ENCODE data around the gene SNAI3. TPM values are rescaled to one million over a fixed set of nuclear protein-coding genes. Genes with fewer than 3 reads are reported as not detected.

SNAI3 gene
- total RNA-seq, 1 donor from 2014 or later: not detected

- FAIRE-seq (no peak), DNase-seq (ENCODE audit: low read depth) (no peak)
- TF ChIP-seq CTCF (IDR thresholded peaks at IDR 0.05; ENCODE audit: insufficient read depth, low read length, severe bottlenecking): no peak
- Histone ChIP-seq H3K36me3 (ENCODE audit: control insufficient read depth, insufficient read depth, low read length) (no peaks in the 10 kb centered on the region), H3K27me3 (ENCODE audit: control insufficient read depth, insufficient read depth, low read length) (no peaks in the 10 kb centered on the region), H3K4me3 (ENCODE audit: low read depth, low read length) (no peak overlapping the region)
These were observed 18.8 kb downstream of the SNAI3 start for GRCh38 chr16:88667461-88667860.

DNA sequence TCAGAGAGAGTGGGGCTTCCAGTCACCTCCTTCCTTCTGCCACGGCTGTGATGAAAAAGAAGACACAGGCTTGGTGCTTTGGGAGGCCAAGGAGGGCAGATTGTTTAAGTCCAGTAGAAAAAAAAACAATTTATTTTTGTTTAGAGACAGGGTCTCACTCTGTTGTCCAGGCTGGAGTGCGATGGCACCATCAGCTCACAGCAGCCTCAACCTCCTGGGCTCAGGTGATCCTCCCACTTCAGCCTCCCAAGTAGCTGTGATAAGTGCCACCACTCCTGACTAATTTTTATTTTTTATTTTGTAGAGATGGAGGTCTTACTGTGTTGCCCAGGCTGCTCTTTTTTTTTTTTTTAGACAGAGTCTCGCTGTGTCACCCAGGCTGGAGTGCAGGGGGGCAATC lies 20.7 kb downstream of the SNAI3 start:
- Histone ChIP-seq H3K27me3 (ENCODE audit: control insufficient read depth, insufficient read depth, low read length) (no peaks in the 10 kb centered on the region), H3K36me3 (ENCODE audit: control insufficient read depth, insufficient read depth, low read length) (no peaks in the 10 kb centered on the region), H3K4me3 (ENCODE audit: low read depth, low read length) (no peak overlapping the region)
- DNase-seq (ENCODE audit: low read depth) (no peak), FAIRE-seq (no peak)
- no peak for TF ChIP-seq CTCF (IDR thresholded peaks at IDR 0.05; ENCODE audit: insufficient read depth, low read length, severe bottlenecking)

DNA sequence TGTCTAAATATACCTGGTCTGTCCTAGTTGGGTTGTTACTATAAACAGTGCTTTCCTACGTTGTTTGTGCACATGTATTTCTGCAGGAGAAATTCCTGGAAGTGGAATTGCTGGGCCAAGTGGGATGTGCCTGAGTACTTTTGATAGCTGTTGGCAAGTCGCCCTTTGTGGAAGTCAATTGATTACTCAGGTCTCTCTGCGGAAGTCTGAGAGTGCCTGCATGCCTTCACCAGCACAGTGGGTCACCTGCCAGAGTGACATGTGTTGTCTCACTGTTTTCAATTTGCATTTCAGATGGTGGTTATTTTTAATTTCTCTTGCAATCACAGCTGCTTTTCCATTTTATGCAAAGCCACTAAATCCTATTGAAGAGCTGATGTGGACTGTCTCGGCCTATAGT lies 21.2 kb downstream of the SNAI3 start:
- Histone ChIP-seq H3K27me3 (ENCODE audit: control insufficient read depth, insufficient read depth, low read length) (no peaks in the 10 kb centered on the region), H3K4me3 (ENCODE audit: low read depth, low read length) (no peak overlapping the region), H3K36me3 (ENCODE audit: control insufficient read depth, insufficient read depth, low read length) (no peaks in the 10 kb centered on the region)
- FAIRE-seq: no peak
- DNase-seq (ENCODE audit: low read depth): no peak
- no peak for TF ChIP-seq CTCF (IDR thresholded peaks at IDR 0.05; ENCODE audit: insufficient read depth, low read length, severe bottlenecking)

DNA sequence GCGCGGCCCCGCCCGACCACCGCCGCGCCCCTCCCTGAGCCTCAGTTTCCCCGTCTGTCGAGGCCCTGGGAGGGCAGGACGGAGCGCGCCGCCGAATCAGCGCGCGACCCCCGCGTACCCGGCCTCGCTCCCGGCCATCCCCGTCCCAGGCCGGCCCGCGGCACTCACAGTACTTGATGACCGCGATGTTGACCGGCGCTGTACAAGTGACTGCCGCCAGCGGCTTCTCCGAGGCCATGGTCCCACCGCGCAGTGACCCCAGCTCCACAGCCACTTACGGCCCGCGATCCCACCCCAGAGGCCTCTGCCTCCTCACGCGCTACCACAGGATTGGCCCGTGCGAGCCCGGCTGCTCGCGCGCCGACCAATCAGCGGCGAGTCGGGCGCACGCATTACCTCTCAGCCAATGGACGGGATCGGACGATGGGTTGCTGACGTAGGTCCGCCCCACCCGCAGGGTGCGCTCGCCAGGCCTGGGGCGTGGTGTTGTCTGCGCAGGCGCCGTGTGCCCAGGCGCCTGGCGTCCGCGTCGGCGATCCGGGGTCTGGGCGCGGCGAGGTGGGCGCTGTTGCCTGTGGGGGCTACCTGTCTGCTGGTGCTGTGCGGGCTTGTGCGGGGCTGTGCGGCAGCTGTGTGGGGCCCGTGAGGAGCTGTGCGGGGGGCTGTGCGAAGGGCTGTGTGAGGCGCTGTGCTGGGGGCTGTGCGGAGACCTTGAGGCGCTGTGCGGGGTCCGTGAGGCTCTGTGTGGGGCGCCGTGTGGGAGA lies 23.3 kb downstream of the SNAI3 start, which contains the start of gene MVD:
MVD (minus strand) TSS at position 249 of the 764 bp plus-strand sequence; CDS start at position 238, 11 bp downstream.
- TF ChIP-seq CTCF (IDR thresholded peaks at IDR 0.05; ENCODE audit: insufficient read depth, low read length, severe bottlenecking): no peak
- Histone ChIP-seq H3K4me3 (ENCODE audit: low read depth, low read length) (peak within 1 kb of the TSS; percentile 98), H3K27me3 (ENCODE audit: control insufficient read depth, insufficient read depth, low read length) (no peaks in the 10 kb centered on the region), H3K36me3 (ENCODE audit: control insufficient read depth, insufficient read depth, low read length) (no peaks in the 10 kb centered on the region)
- FAIRE-seq (no peak), DNase-seq (ENCODE audit: low read depth) (peak; percentile 92)

GRCh38 chr16:88662222-88662842 lies 24.0 kb downstream of the SNAI3 start:
- Histone ChIP-seq H3K27me3 (ENCODE audit: control insufficient read depth, insufficient read depth, low read length) (no peaks in the 10 kb centered on the region), H3K4me3 (ENCODE audit: low read depth, low read length) (peak overlapping the region; percentile 98), H3K36me3 (ENCODE audit: control insufficient read depth, insufficient read depth, low read length) (no peaks in the 10 kb centered on the region)
- no peak for DNase-seq (ENCODE audit: low read depth)
- no peak for TF ChIP-seq CTCF (IDR thresholded peaks at IDR 0.05; ENCODE audit: insufficient read depth, low read length, severe bottlenecking)
- no peak for FAIRE-seq

Measured in bronchial epithelial cell (primary cell).